AG09319 (cell line): ENCODE data around the gene TMEM81.

Experiments used
- DNase-seq: peaks from one replicate; pipeline ENCODE4 v3.0.0-alpha.2; 2010; ENCODE audit warnings: low read depth; ENCODE audit errors: extremely low read depth
- TF ChIP-seq, protein P1 (sequence below): IDR thresholded peaks from 2 replicates; pipeline ENCODE4 v1.5.1; 2011; ENCODE audit warnings: low read depth, mild to moderate bottlenecking, inconsistent platforms, low read length, moderate library complexity

The TMEM81 gene

DNA sequence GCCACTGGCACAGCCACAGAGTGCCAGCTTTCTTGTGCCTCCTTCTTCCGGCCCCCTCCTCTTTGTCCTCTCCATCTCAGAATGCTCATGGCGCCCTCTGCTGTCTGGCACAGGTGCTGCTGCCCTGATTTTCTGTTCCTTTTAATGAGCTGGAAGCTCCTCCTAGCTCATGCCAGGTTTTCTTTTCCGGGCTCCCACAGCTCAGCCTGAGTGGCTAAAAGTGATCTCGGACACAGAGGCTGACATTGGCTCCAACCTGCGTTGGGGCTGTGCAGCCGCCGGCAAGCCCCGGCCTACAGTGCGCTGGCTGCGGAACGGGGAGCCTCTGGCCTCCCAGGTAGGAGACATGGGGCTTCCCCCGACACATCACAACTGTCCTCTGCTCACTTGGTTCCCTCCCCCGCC is 22.6 kb downstream of the TMEM81 start:
- peak; percentile 18 for DNase-seq

GRCh38 chr1:205061227-205061626 is 23.0 kb downstream of the TMEM81 start:
- TF ChIP-seq, protein P1, sequence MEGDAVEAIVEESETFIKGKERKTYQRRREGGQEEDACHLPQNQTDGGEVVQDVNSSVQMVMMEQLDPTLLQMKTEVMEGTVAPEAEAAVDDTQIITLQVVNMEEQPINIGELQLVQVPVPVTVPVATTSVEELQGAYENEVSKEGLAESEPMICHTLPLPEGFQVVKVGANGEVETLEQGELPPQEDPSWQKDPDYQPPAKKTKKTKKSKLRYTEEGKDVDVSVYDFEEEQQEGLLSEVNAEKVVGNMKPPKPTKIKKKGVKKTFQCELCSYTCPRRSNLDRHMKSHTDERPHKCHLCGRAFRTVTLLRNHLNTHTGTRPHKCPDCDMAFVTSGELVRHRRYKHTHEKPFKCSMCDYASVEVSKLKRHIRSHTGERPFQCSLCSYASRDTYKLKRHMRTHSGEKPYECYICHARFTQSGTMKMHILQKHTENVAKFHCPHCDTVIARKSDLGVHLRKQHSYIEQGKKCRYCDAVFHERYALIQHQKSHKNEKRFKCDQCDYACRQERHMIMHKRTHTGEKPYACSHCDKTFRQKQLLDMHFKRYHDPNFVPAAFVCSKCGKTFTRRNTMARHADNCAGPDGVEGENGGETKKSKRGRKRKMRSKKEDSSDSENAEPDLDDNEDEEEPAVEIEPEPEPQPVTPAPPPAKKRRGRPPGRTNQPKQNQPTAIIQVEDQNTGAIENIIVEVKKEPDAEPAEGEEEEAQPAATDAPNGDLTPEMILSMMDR = no peak
- no peak for DNase-seq

More for the DNA sequence above, 22.6 kb downstream of the TMEM81 start:
- TF ChIP-seq, protein P1 = peak; percentile 95

GRCh38 chr1:205060746-205061145 is 23.5 kb downstream of the TMEM81 start:
- DNase-seq = no peak
- TF ChIP-seq, protein P1 = no peak

- no peak for DNase-seq
- TF ChIP-seq, protein P1 = no peak
Measured at GRCh38 chr1:205059660-205060059, 24.6 kb downstream of the TMEM81 start.

GRCh38 chr1:205058853-205059252 is 25.4 kb downstream of the TMEM81 start:
- TF ChIP-seq, protein P1 = no peak

DNA sequence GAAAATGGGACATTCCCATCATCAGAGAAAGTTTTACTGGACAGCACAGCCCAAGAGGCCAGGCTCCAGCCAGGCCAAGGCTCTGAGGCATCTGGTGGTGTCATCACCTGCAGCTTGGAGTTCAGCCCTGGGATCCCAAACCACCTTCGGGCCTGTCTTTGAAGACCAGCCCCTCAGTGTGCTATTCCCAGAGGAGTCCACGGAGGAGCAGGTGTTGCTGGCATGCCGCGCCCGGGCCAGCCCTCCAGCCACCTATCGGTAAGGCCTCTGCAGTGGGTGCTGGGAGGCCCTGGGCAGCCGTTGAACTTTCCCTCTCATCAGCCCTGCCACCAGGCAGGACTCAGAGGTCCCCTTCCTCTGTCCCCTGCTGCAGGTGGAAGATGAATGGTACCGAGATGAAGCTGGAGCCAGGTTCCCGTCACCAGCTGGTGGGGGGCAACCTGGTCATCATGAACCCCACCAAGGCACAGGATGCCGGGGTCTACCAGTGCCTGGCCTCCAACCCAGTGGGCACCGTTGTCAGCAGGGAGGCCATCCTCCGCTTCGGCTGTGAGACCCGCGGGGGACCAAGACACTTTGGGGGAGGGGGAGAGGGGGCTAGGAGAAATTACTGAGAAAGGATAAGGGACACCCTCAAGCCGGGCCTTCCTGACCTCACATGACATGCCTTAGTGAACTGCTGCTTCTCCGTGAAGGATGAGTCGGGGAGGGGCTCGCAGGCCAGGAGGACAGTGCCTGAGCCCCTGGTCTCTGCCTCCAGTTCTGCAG is 26.3 kb downstream of the TMEM81 start:
- no peak for DNase-seq
- TF ChIP-seq, protein P1 = no peak

More at GRCh38 chr1:205058853-205059252, 25.4 kb downstream of the TMEM81 start:
- no peak for DNase-seq

GRCh38 chr1:205056956-205057568 is 27.2 kb downstream of the TMEM81 start:
- no peak for DNase-seq
- TF ChIP-seq, protein P1 = no peak
